Astrocyte (in vitro differentiated cells and primary cell): ENCODE measurements around the gene FHIT. TPM values are rescaled to one million over a fixed set of nuclear protein-coding genes. Genes with fewer than 3 reads are reported as not detected.

Experiments used
- DNase-seq: peaks from one replicate; pipeline ENCODE4 v3.0.0-alpha.2; 2010; ENCODE audit warnings: low read depth
- FAIRE-seq: peaks from 2 replicates; lab custom pipeline; 2011; peaks lifted over from hg19 to GRCh38; lab: Jason Lieb, UNC
- H2AFZ ChIP-seq: 2 replicates; pipeline ENCODE4 v1.6.0; 2012; ENCODE audit warnings: low read depth, low read length, inconsistent platforms
- H3K27ac ChIP-seq: 2 replicates; pipeline ENCODE4 v1.5.1; 2011; ENCODE audit warnings: low read depth, low read length, inconsistent platforms
- H3K27me3 ChIP-seq: 2 replicates; pipeline ENCODE4 v1.6.0; 2011; ENCODE audit warnings: low read length, inconsistent platforms; ENCODE audit not compliant: insufficient read depth
- H3K36me3 ChIP-seq: 2 replicates; pipeline ENCODE4 v1.5.1; 2011; ENCODE audit warnings: low read length, inconsistent platforms; ENCODE audit not compliant: insufficient read depth
- H3K4me1 ChIP-seq: 2 replicates; pipeline ENCODE4 v1.5.1; 2011; ENCODE audit warnings: low read length, inconsistent platforms; ENCODE audit not compliant: insufficient read depth
- H3K4me2 ChIP-seq: 2 replicates; pipeline ENCODE4 v1.6.0; 2012; ENCODE audit warnings: low read length, inconsistent platforms
- H3K4me3 ChIP-seq: 2 replicates; pipeline ENCODE4 v1.5.1; 2011; ENCODE audit warnings: low read depth, mild to moderate bottlenecking, low read length, inconsistent platforms; ENCODE audit not compliant: insufficient read depth
- H3K79me2 ChIP-seq: 2 replicates; pipeline ENCODE4 v1.6.0; 2012; ENCODE audit warnings: mild to moderate bottlenecking, low read length, inconsistent platforms; ENCODE audit not compliant: insufficient read depth
- H3K9ac ChIP-seq: 2 replicates; pipeline ENCODE4 v1.6.0; 2012; ENCODE audit warnings: mild to moderate bottlenecking, low read length, inconsistent platforms
- H3K9me3 ChIP-seq: 2 replicates; pipeline ENCODE4 v1.5.1; 2012; ENCODE audit warnings: low read depth, mild to moderate bottlenecking, low read length, inconsistent platforms; ENCODE audit not compliant: insufficient read depth
- H4K20me1 ChIP-seq: 2 replicates; pipeline ENCODE4 v1.6.0; 2012; ENCODE audit warnings: low read length, inconsistent platforms; ENCODE audit not compliant: insufficient read depth
- H3K27ac Mint-ChIP-seq: one replicate; pipeline ENCODE4 v1.8.0; 2021; ENCODE audit warnings: mild to moderate bottlenecking, mixed read lengths; ENCODE audit not compliant: unreplicated experiment
- H3K27me3 Mint-ChIP-seq: one replicate; pipeline ENCODE4 v1.8.0; 2021; ENCODE audit warnings: low read depth, mixed read lengths; ENCODE audit not compliant: unreplicated experiment
- H3K36me3 Mint-ChIP-seq: one replicate; pipeline ENCODE4 v1.8.0; 2021; ENCODE audit warnings: low read depth, mixed read lengths; ENCODE audit not compliant: unreplicated experiment
- H3K4me1 Mint-ChIP-seq: one replicate; pipeline ENCODE4 v1.8.0; 2021; ENCODE audit warnings: low read depth, mixed read lengths; ENCODE audit not compliant: unreplicated experiment
- H3K4me3 Mint-ChIP-seq: one replicate; pipeline ENCODE4 v1.8.0; 2021; ENCODE audit warnings: mild to moderate bottlenecking, moderate library complexity, mixed read lengths; ENCODE audit not compliant: unreplicated experiment
- H3K9me3 Mint-ChIP-seq: one replicate; pipeline ENCODE4 v1.8.0; 2021; ENCODE audit warnings: mild to moderate bottlenecking, mixed read lengths; ENCODE audit not compliant: unreplicated experiment
- EZH2 ChIP-seq: IDR thresholded peaks from 2 replicates; pipeline ENCODE4 v1.6.1; 2012; ENCODE audit warnings: mild to moderate bottlenecking, low read length, inconsistent platforms; ENCODE audit not compliant: insufficient read depth
- total RNA-seq: library from RNA; stranded (reverse); gene quantifications from 2 replicates; pipeline ENCODE4 v1.2.1, GENCODE V29; 2021
- TF ChIP-seq, protein P1 (sequence below): IDR thresholded peaks from 2 replicates; pipeline ENCODE4 v1.5.1; 2011; ENCODE audit warnings: low read depth, mild to moderate bottlenecking, inconsistent platforms, low read length, moderate library complexity; ENCODE audit not compliant: insufficient read depth

The FHIT gene
- total RNA-seq, 1 donor from 2014 or later, result 6.7 TPM

DNA sequence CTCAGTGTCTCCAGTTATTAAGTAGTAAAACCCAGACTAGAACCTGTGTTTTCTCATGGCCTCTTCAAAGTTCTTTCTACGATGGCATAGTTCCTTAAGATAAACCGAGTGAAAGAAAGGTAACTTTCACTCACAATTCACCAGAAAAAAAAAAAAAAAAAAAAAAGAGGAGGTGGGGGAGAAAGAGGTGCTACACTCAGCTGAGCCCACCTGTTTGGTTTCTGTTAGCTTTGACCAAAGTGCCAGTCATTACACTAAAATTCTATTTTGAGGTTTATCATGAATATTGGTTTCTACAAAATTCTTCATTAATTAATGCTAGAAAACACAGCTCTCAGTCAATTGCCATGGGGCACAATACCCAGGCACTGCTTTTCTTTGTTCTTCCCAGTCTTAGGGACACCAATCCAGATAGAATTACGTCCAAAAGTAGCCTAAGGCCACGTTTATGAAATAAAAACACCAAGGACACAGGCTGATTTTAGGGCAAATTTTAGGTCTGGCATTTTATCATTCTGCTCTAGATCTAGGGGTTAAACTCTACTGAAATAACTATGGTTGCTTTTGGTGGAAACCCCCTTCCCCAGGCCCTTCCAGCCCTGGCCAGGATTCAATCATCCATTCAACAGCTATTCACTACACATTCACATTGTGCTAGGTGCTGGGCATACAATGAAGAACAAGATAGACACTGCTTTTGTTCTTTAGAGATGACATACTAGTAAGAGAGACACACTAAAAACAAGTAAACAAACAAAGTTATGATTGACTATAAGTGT lies 1097.8 kb downstream of the FHIT start:
- Histone ChIP-seq H3K9me3 (no peaks in the 10 kb centered on the region), H3K9ac (no peak overlapping the region), H4K20me1 (no peaks in the 10 kb centered on the region), H3K27me3 (no peaks in the 10 kb centered on the region), H3K4me1 (no peaks in the 10 kb centered on the region), H2AFZ (no peak overlapping the region), H3K4me2 (no peak overlapping the region), H3K4me3 (no peak overlapping the region), H3K36me3 (no peaks in the 10 kb centered on the region), H3K79me2 (no peaks in the 10 kb centered on the region), H3K27ac (no peak overlapping the region)
- peaks cover 8% of the 10 kb centered on the region for H3K4me1 Mint-ChIP-seq
- no peak overlapping the region for H3K4me3 Mint-ChIP-seq
- no peak overlapping the region for H3K27ac Mint-ChIP-seq
- H3K27me3 Mint-ChIP-seq, result no peaks in the 10 kb centered on the region
- H3K36me3 Mint-ChIP-seq, result no peaks in the 10 kb centered on the region
- DNase-seq, result no peak
- peaks cover 2% of the 10 kb centered on the region for H3K9me3 Mint-ChIP-seq
- TF ChIP-seq, protein P1, sequence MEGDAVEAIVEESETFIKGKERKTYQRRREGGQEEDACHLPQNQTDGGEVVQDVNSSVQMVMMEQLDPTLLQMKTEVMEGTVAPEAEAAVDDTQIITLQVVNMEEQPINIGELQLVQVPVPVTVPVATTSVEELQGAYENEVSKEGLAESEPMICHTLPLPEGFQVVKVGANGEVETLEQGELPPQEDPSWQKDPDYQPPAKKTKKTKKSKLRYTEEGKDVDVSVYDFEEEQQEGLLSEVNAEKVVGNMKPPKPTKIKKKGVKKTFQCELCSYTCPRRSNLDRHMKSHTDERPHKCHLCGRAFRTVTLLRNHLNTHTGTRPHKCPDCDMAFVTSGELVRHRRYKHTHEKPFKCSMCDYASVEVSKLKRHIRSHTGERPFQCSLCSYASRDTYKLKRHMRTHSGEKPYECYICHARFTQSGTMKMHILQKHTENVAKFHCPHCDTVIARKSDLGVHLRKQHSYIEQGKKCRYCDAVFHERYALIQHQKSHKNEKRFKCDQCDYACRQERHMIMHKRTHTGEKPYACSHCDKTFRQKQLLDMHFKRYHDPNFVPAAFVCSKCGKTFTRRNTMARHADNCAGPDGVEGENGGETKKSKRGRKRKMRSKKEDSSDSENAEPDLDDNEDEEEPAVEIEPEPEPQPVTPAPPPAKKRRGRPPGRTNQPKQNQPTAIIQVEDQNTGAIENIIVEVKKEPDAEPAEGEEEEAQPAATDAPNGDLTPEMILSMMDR, result no peak
- TF ChIP-seq EZH2, result no peak
- FAIRE-seq, result no peak

DNA sequence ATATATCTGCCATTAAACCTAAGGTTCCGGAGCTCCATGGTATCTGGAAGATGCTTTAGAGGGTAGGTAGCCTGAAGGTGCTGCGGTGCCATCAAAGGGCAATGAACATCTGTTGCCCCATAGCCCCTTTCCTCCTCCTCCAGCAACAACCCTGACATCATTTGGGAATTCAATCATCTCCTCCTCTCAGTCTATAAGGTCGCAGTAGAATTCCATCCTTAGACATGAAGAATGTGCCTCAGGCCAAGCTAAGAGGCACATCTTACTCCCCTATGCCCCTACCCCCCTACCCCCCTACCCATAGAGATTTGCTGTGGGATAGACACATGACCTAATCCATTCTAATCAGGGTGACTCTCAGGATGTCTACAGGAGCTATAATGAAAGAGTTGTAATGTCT lies 1101.8 kb downstream of the FHIT start:
- Histone ChIP-seq H3K9ac (no peak overlapping the region), H3K4me3 (no peak overlapping the region), H3K4me1 (no peaks in the 10 kb centered on the region), H3K4me2 (no peak overlapping the region), H4K20me1 (no peaks in the 10 kb centered on the region), H3K9me3 (no peaks in the 10 kb centered on the region), H2AFZ (no peak overlapping the region), H3K27me3 (no peaks in the 10 kb centered on the region), H3K27ac (no peak overlapping the region), H3K79me2 (no peaks in the 10 kb centered on the region), H3K36me3 (no peaks in the 10 kb centered on the region)
- DNase-seq (no peak), FAIRE-seq (no peak)
- Mint-ChIP-seq H3K27ac (no peak overlapping the region), H3K4me3 (no peak overlapping the region), H3K27me3 (no peaks in the 10 kb centered on the region), H3K36me3 (no peaks in the 10 kb centered on the region), H3K9me3 (no peaks in the 10 kb centered on the region), H3K4me1 (peaks cover 8% of the 10 kb centered on the region)
- TF ChIP-seq, protein P1, result no peak

DNA sequence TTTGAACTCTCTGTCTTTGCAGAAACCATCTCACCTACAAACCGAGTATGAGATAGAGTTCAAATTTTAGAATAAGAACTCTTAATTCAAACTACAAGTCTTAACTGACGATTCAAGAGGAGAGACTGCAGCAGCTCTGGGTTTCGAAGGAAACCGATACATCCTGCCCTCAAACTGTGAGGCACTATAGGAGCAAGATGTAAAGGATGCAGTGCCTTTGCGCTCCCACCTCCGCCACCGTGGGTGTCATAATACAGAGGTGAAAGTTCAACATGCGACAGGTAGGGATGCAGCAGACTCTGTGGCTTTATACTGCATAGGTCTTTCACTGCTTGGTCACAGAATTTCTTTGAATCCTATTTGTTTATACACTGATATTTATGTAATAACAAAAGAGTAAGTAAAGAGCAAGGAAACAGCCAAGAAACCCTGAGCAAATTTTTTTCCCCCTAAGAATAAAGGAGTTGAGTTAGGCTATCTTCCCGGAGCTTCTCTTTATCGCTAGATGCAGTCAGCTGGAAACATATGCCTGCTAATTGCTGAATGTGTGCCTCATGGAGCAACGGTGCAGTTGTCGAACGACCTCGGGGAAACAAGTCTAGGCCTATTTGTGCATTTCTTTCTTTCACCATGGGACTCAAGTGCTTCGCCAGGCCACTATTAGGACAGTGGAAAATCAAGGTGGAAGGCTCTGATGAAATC lies 1103.9 kb downstream of the FHIT start:
- Histone ChIP-seq H3K27ac (no peak overlapping the region), H3K36me3 (no peaks in the 10 kb centered on the region), H3K9ac (no peak overlapping the region), H4K20me1 (no peaks in the 10 kb centered on the region), H3K27me3 (no peaks in the 10 kb centered on the region), H3K79me2 (no peaks in the 10 kb centered on the region), H3K4me3 (no peak overlapping the region), H2AFZ (no peak overlapping the region), H3K4me1 (no peaks in the 10 kb centered on the region), H3K4me2 (no peak overlapping the region), H3K9me3 (no peaks in the 10 kb centered on the region)
- H3K27ac Mint-ChIP-seq, result no peak overlapping the region
- no peaks in the 10 kb centered on the region for H3K4me1 Mint-ChIP-seq
- no peaks in the 10 kb centered on the region for H3K27me3 Mint-ChIP-seq
- no peak overlapping the region for H3K4me3 Mint-ChIP-seq
- FAIRE-seq (no peak), DNase-seq (no peak)
- no peaks in the 10 kb centered on the region for H3K36me3 Mint-ChIP-seq
- no peaks in the 10 kb centered on the region for H3K9me3 Mint-ChIP-seq
- TF ChIP-seq, protein P1, result no peak
- no peak for TF ChIP-seq EZH2
